Astrocyte (in vitro differentiated cells and primary cell): ENCODE data around the gene PLEKHG4. TPM values are rescaled to one million over a fixed set of nuclear protein-coding genes. Genes with fewer than 3 reads are reported as not detected.
A peak's percentile ranks its signal among the peaks of the same experiment; 100 is the strongest.

ENCODE experiments used
- DNase-seq: peaks from one replicate; pipeline ENCODE4 v3.0.0-alpha.2; 2010; ENCODE audit warnings: low read depth
- FAIRE-seq: peaks from 2 replicates; lab custom pipeline; 2011; peaks lifted over from hg19 to GRCh38; lab: Jason Lieb, UNC
- H2AFZ ChIP-seq: 2 replicates; pipeline ENCODE4 v1.6.0; 2012; ENCODE audit warnings: low read depth, low read length, inconsistent platforms
- H3K27ac ChIP-seq: 2 replicates; pipeline ENCODE4 v1.5.1; 2011; ENCODE audit warnings: low read depth, low read length, inconsistent platforms
- H3K27me3 ChIP-seq: 2 replicates; pipeline ENCODE4 v1.6.0; 2011; ENCODE audit warnings: low read length, inconsistent platforms; ENCODE audit not compliant: insufficient read depth
- H3K36me3 ChIP-seq: 2 replicates; pipeline ENCODE4 v1.5.1; 2011; ENCODE audit warnings: low read length, inconsistent platforms; ENCODE audit not compliant: insufficient read depth
- H3K4me1 ChIP-seq: 2 replicates; pipeline ENCODE4 v1.5.1; 2011; ENCODE audit warnings: low read length, inconsistent platforms; ENCODE audit not compliant: insufficient read depth
- H3K4me2 ChIP-seq: 2 replicates; pipeline ENCODE4 v1.6.0; 2012; ENCODE audit warnings: low read length, inconsistent platforms
- H3K4me3 ChIP-seq: 2 replicates; pipeline ENCODE4 v1.5.1; 2011; ENCODE audit warnings: low read depth, mild to moderate bottlenecking, low read length, inconsistent platforms; ENCODE audit not compliant: insufficient read depth
- H3K79me2 ChIP-seq: 2 replicates; pipeline ENCODE4 v1.6.0; 2012; ENCODE audit warnings: mild to moderate bottlenecking, low read length, inconsistent platforms; ENCODE audit not compliant: insufficient read depth
- H3K9ac ChIP-seq: 2 replicates; pipeline ENCODE4 v1.6.0; 2012; ENCODE audit warnings: mild to moderate bottlenecking, low read length, inconsistent platforms
- H3K9me3 ChIP-seq: 2 replicates; pipeline ENCODE4 v1.5.1; 2012; ENCODE audit warnings: low read depth, mild to moderate bottlenecking, low read length, inconsistent platforms; ENCODE audit not compliant: insufficient read depth
- H4K20me1 ChIP-seq: 2 replicates; pipeline ENCODE4 v1.6.0; 2012; ENCODE audit warnings: low read length, inconsistent platforms; ENCODE audit not compliant: insufficient read depth
- H3K27ac Mint-ChIP-seq: one replicate; pipeline ENCODE4 v1.8.0; 2021; ENCODE audit warnings: mild to moderate bottlenecking, mixed read lengths; ENCODE audit not compliant: unreplicated experiment
- H3K27me3 Mint-ChIP-seq: one replicate; pipeline ENCODE4 v1.8.0; 2021; ENCODE audit warnings: low read depth, mixed read lengths; ENCODE audit not compliant: unreplicated experiment
- H3K36me3 Mint-ChIP-seq: one replicate; pipeline ENCODE4 v1.8.0; 2021; ENCODE audit warnings: low read depth, mixed read lengths; ENCODE audit not compliant: unreplicated experiment
- H3K4me1 Mint-ChIP-seq: one replicate; pipeline ENCODE4 v1.8.0; 2021; ENCODE audit warnings: low read depth, mixed read lengths; ENCODE audit not compliant: unreplicated experiment
- H3K4me3 Mint-ChIP-seq: one replicate; pipeline ENCODE4 v1.8.0; 2021; ENCODE audit warnings: mild to moderate bottlenecking, moderate library complexity, mixed read lengths; ENCODE audit not compliant: unreplicated experiment
- H3K9me3 Mint-ChIP-seq: one replicate; pipeline ENCODE4 v1.8.0; 2021; ENCODE audit warnings: mild to moderate bottlenecking, mixed read lengths; ENCODE audit not compliant: unreplicated experiment
- EZH2 ChIP-seq: IDR thresholded peaks from 2 replicates; pipeline ENCODE4 v1.6.1; 2012; ENCODE audit warnings: mild to moderate bottlenecking, low read length, inconsistent platforms; ENCODE audit not compliant: insufficient read depth
- total RNA-seq: library from RNA; stranded (reverse); gene quantifications from 2 replicates; pipeline ENCODE4 v1.2.1, GENCODE V29; 2021
- TF ChIP-seq, protein P1 (sequence below): IDR thresholded peaks from 2 replicates; pipeline ENCODE4 v1.5.1; 2011; ENCODE audit warnings: low read depth, mild to moderate bottlenecking, inconsistent platforms, low read length, moderate library complexity; ENCODE audit not compliant: insufficient read depth

PLEKHG4 gene
- total RNA-seq, 1 donor from 2014 or later, result 2.4 TPM

DNA sequence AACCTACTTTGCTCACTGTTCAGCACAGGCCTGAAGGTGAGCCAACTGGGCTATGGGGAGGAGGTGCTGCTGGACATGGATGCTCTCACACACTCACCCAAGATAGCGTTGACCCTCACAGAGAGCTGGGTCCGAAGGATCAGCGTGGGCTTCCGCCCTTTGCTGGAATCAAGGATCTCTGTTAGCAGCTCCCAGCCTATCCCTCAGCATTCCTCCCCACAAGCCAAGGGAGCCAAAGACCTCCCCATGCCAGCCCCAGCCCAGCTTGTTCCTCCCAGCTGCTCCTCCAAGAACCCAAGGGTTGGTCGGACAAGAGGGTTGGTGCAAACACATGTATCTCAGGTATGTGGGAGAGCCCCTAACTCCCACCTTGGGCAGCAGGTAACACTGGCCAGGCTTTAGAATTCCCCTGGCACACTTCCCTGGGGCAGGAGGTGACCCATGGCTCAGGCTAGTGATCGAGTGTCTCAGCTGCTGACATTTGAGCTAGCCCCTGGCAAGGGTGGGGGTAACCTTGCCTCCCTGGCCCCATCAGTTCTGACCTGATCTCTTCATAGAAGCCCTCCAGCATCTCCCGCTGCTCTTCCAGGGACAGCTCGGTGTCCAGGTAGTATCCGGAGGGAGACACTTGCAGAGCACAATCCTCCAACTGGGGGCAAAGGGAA is 40.4 kb upstream of the PLEKHG4 start:
- no peak overlapping the region for H3K4me3 ChIP-seq
- no peaks in the 10 kb centered on the region for H4K20me1 ChIP-seq
- H3K4me3 Mint-ChIP-seq, result no peak overlapping the region
- no peak for TF ChIP-seq EZH2
- TF ChIP-seq, protein P1, sequence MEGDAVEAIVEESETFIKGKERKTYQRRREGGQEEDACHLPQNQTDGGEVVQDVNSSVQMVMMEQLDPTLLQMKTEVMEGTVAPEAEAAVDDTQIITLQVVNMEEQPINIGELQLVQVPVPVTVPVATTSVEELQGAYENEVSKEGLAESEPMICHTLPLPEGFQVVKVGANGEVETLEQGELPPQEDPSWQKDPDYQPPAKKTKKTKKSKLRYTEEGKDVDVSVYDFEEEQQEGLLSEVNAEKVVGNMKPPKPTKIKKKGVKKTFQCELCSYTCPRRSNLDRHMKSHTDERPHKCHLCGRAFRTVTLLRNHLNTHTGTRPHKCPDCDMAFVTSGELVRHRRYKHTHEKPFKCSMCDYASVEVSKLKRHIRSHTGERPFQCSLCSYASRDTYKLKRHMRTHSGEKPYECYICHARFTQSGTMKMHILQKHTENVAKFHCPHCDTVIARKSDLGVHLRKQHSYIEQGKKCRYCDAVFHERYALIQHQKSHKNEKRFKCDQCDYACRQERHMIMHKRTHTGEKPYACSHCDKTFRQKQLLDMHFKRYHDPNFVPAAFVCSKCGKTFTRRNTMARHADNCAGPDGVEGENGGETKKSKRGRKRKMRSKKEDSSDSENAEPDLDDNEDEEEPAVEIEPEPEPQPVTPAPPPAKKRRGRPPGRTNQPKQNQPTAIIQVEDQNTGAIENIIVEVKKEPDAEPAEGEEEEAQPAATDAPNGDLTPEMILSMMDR, result no peak
- H3K79me2 ChIP-seq, result peaks cover 46% of the 10 kb centered on the region
- peaks cover 32% of the 10 kb centered on the region for H3K36me3 Mint-ChIP-seq
- DNase-seq (no peak), FAIRE-seq (no peak)
- H3K27me3 Mint-ChIP-seq, result no peaks in the 10 kb centered on the region
- H2AFZ ChIP-seq, result no peak overlapping the region
- H3K4me1 ChIP-seq, result peaks cover 29% of the 10 kb centered on the region
- no peaks in the 10 kb centered on the region for H3K27me3 ChIP-seq
- no peak overlapping the region for H3K27ac ChIP-seq
- H3K9me3 ChIP-seq, result no peaks in the 10 kb centered on the region
- no peak overlapping the region for H3K4me2 ChIP-seq
- H3K4me1 Mint-ChIP-seq, result peaks cover 28% of the 10 kb centered on the region
- H3K36me3 ChIP-seq, result peaks cover 27% of the 10 kb centered on the region
- no peak overlapping the region for H3K9ac ChIP-seq
- peak overlapping the region; percentile 9 for H3K27ac Mint-ChIP-seq
- no peaks in the 10 kb centered on the region for H3K9me3 Mint-ChIP-seq

DNA sequence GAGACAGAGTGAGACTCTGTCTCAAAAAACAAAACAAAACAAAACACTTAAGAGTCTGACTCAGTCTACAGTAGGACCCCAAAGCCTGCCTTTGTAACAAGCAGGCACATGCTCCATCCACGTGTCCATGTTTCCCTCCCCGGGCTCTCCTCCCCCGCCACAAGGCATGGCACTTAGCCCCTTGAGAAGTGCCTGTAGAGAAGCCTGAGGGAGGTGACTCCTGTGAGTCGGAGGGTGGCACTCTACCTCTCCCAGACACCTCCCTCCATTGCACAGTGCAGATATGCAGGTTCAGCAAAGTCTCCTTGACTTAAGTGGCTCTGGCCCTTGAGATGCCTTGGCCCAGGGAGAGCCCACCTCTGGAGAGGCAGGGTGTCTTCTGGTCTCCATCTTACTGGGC is 38.8 kb upstream of the PLEKHG4 start:
- H3K36me3 Mint-ChIP-seq, result peaks cover 27% of the 10 kb centered on the region
- FAIRE-seq, result no peak
- no peaks in the 10 kb centered on the region for H3K27me3 ChIP-seq
- H3K9me3 ChIP-seq, result no peaks in the 10 kb centered on the region
- DNase-seq, result peak; percentile 29
- peaks cover 27% of the 10 kb centered on the region for H3K36me3 ChIP-seq
- TF ChIP-seq, protein P1, result no peak
- no peak for TF ChIP-seq EZH2
- no peak overlapping the region for H2AFZ ChIP-seq
- H3K27me3 Mint-ChIP-seq, result no peaks in the 10 kb centered on the region
- H3K4me3 Mint-ChIP-seq, result peak overlapping the region; percentile 34
- H3K9ac ChIP-seq, result peak overlapping the region; percentile 78
- H3K4me1 Mint-ChIP-seq, result peaks cover 44% of the 10 kb centered on the region
- H4K20me1 ChIP-seq, result no peaks in the 10 kb centered on the region
- H3K4me3 ChIP-seq, result no peak overlapping the region
- no peaks in the 10 kb centered on the region for H3K9me3 Mint-ChIP-seq
- peaks cover 56% of the 10 kb centered on the region for H3K79me2 ChIP-seq
- peaks cover 45% of the 10 kb centered on the region for H3K4me1 ChIP-seq
- peak overlapping the region; percentile 91 for H3K27ac ChIP-seq
- peak overlapping the region; percentile 87 for H3K27ac Mint-ChIP-seq
- H3K4me2 ChIP-seq, result peak overlapping the region; percentile 44
